Measurements from ENCODE around the gene USP5.

Gene USP5

GRCh38 chr12:6851921-6852650 is at the start of gene USP5:
Gene USP5, plus strand, starts transcription at chr12:6852150. Its CDS starts 30 bp downstream, at chr12:6852180.
- peak; percentile 99 for DNase-seq (ENCODE audit: low spot score)

GRCh38 chr12:6807170-6807569 is 44.8 kb upstream of the USP5 start:
- DNase-seq (ENCODE audit: low spot score), result no peak

GRCh38 chr12:6809056-6809455 is 42.9 kb upstream of the USP5 start:
- no peak for DNase-seq (ENCODE audit: low spot score)

GRCh38 chr12:6810758-6811157 is 41.2 kb upstream of the USP5 start:
- DNase-seq (ENCODE audit: low spot score), result no peak

GRCh38 chr12:6813363-6813762 is 38.6 kb upstream of the USP5 start:
- DNase-seq (ENCODE audit: low spot score), result no peak

GRCh38 chr12:6816598-6816997 is 35.4 kb upstream of the USP5 start:
- no peak for DNase-seq (ENCODE audit: low spot score)

GRCh38 chr12:6817098-6817497 is 34.9 kb upstream of the USP5 start:
- DNase-seq (ENCODE audit: low spot score), result no peak

GRCh38 chr12:6817662-6818157 is 34.2 kb upstream of the USP5 start:
- no peak for DNase-seq (ENCODE audit: low spot score)

GRCh38 chr12:6818222-6818621 is 33.7 kb upstream of the USP5 start:
- DNase-seq (ENCODE audit: low spot score), result no peak

GRCh38 chr12:6818645-6819044 is 33.3 kb upstream of the USP5 start:
- no peak for DNase-seq (ENCODE audit: low spot score)

- DNase-seq (ENCODE audit: low spot score), result peak; percentile 38
These were observed 32.6 kb upstream of the USP5 start for GRCh38 chr12:6819106-6820030.

GRCh38 chr12:6820166-6820565 is 31.8 kb upstream of the USP5 start:
- DNase-seq (ENCODE audit: low spot score), result no peak

- DNase-seq (ENCODE audit: low spot score), result no peak
These were observed 30.1 kb upstream of the USP5 start, which contains the start of gene GPR162 for GRCh38 chr12:6821591-6822425. Gene GPR162, plus strand, starts transcription at chr12:6821821. Its CDS starts 2,078 bp downstream, at chr12:6823899.

- no peak for DNase-seq (ENCODE audit: low spot score)
These were observed 29.4 kb upstream of the USP5 start for GRCh38 chr12:6822426-6823135.

GRCh38 chr12:6823182-6824084 is 28.5 kb upstream of the USP5 start:
- no peak for DNase-seq (ENCODE audit: low spot score)

- no peak for DNase-seq (ENCODE audit: low spot score)
These were observed 27.7 kb upstream of the USP5 start for GRCh38 chr12:6824085-6824775.

GRCh38 chr12:6824901-6825381 is 27.0 kb upstream of the USP5 start:
- peak; percentile 16 for DNase-seq (ENCODE audit: low spot score)

- peak; percentile 85 for DNase-seq (ENCODE audit: low spot score)
These were observed 26.4 kb upstream of the USP5 start for GRCh38 chr12:6825398-6826124.
